Right atrium auricular region (tissue), 2 donors: Measurements from ENCODE around the gene FAM163A. TPM values are rescaled to one million over a fixed set of nuclear protein-coding genes. Genes with fewer than 3 reads are reported as not detected.

Experiments used
- DNase-seq: peaks from one replicate; pipeline ENCODE4 v3.0.0-alpha.2; 2019; ENCODE audit warnings: low spot score
- H3K27ac ChIP-seq, 2 donors: fragments of 200-600 bp; sonication (generic); 1 replicate in 1 of 2; 2 replicates in 1 of 2; pipeline ENCODE4 v1.5.1; 2016 to 2019
- H3K27me3 ChIP-seq, 2 donors: fragments of 200-600 bp; sonication (generic); one replicate each; pipeline versions ENCODE4 v1.5.1 to v1.6.0; 2017 to 2019
- H3K36me3 ChIP-seq: fragments of 200-600 bp; sonication (generic); one replicate; pipeline ENCODE4 v1.5.1; 2016
- H3K4me1 ChIP-seq, 2 donors: fragments of 200-600 bp; sonication (generic); one replicate each; pipeline versions ENCODE4 v1.5.1 to v1.6.0; 2017 to 2019
- H3K4me3 ChIP-seq, 2 donors: fragments of 200-600 bp; sonication (generic); 1 replicate in 1 of 2; 2 replicates in 1 of 2; pipeline ENCODE4 v1.5.1; 2017 to 2019; ENCODE audit warnings: mild to moderate bottlenecking in 1 of 2, moderate library complexity in 1 of 2
- H3K9me3 ChIP-seq, 2 donors: fragments of 200-600 bp; sonication (generic); one replicate each; pipeline ENCODE4 v1.5.1; 2019
- CTCF ChIP-seq, 2 donors: fragments of 200-600 bp; sonication (generic); IDR thresholded peaks; one replicate each; pipeline ENCODE4 v1.5.1; 2019; ENCODE audit warnings: antibody characterized with exemption in 2 of 2
- total RNA-seq, 2 donors: library from RNA; depleted of rRNA; stranded (reverse); fragments of >200 nt; gene quantifications; one replicate each; pipeline ENCODE4 v1.1.0, GENCODE V29; 2016

Gene FAM163A
- total RNA-seq, 2 donors from 2014 or later: not detected

GRCh38 chr1:179781962-179782361 lies 38.9 kb downstream of the FAM163A start:
- Histone ChIP-seq H3K9me3 (no peaks in the 10 kb centered on the region), H3K27me3 (no peaks in the 10 kb centered on the region), H3K27ac (no peak overlapping the region), H3K36me3 (no peaks in the 10 kb centered on the region), H3K4me1 (peaks cover 0 to 12% of the 10 kb centered on the region in 2 donors), H3K4me3 (no peak overlapping the region)
- no peak for TF ChIP-seq CTCF (IDR thresholded peaks at IDR 0.05)
- peak; percentile 62 for DNase-seq

- H3K27ac ChIP-seq: no peak overlapping the region
- TF ChIP-seq CTCF (IDR thresholded peaks at IDR 0.05): no peak
These were observed 41.9 kb downstream of the FAM163A start for GRCh38 chr1:179785031-179785431.

GRCh38 chr1:179785728-179786127 lies 42.6 kb downstream of the FAM163A start:
- no peaks in the 10 kb centered on the region for H3K4me1 ChIP-seq
- no peak for DNase-seq
- no peaks in the 10 kb centered on the region for H3K36me3 ChIP-seq
- no peaks in the 10 kb centered on the region for H3K9me3 ChIP-seq
- H3K4me3 ChIP-seq: no peak overlapping the region
- TF ChIP-seq CTCF (IDR thresholded peaks at IDR 0.05): no peak
- no peak overlapping the region for H3K27ac ChIP-seq
- no peaks in the 10 kb centered on the region for H3K27me3 ChIP-seq

More at GRCh38 chr1:179785031-179785431, 41.9 kb downstream of the FAM163A start:
- Histone ChIP-seq H3K4me3 (no peak overlapping the region), H3K9me3 (no peaks in the 10 kb centered on the region), H3K36me3 (no peaks in the 10 kb centered on the region), H3K4me1 (peaks cover 0 to 3% of the 10 kb centered on the region in 2 donors), H3K27me3 (no peaks in the 10 kb centered on the region)
- DNase-seq: no peak

GRCh38 chr1:179786815-179787685 lies 44.0 kb downstream of the FAM163A start:
- no peaks in the 10 kb centered on the region for H3K27me3 ChIP-seq
- no peaks in the 10 kb centered on the region for H3K36me3 ChIP-seq
- H3K4me3 ChIP-seq: no peak overlapping the region
- no peak overlapping the region for H3K27ac ChIP-seq
- TF ChIP-seq CTCF (IDR thresholded peaks at IDR 0.05): no peak
- no peak for DNase-seq
- H3K9me3 ChIP-seq: no peaks in the 10 kb centered on the region
- no peaks in the 10 kb centered on the region for H3K4me1 ChIP-seq

- TF ChIP-seq CTCF (IDR thresholded peaks at IDR 0.05): no peak
- no peak for DNase-seq
- Histone ChIP-seq H3K9me3 (no peaks in the 10 kb centered on the region), H3K4me1 (no peaks in the 10 kb centered on the region), H3K27me3 (no peaks in the 10 kb centered on the region), H3K27ac (no peak overlapping the region), H3K4me3 (no peak overlapping the region), H3K36me3 (no peaks in the 10 kb centered on the region)
These were observed 45.2 kb downstream of the FAM163A start for GRCh38 chr1:179788259-179788658.
